GM23338 (cell line): ENCODE results near the gene NPLOC4.

ENCODE experiments used
- CREB1 ChIP-seq: fragments of 250-450 bp; sonication (Bioruptor Pico); IDR thresholded peaks from 2 replicates; pipeline ENCODE4 v1.5.0; 2020; ENCODE audit warnings: low read depth, mild to moderate bottlenecking, moderate library complexity
- CTCF ChIP-seq, 2 experiments: fragments of 200-600 bp in 1 of 2; sonication (generic) in 1 of 2; conservative IDR thresholded peaks; 2 replicates each; pipeline versions ENCODE4 v1.5.1 to v1.6.1; 2016 to 2017; ENCODE audit warnings: antibody characterized with exemption in 2 of 2, low read depth in 2 of 2, mild to moderate bottlenecking in 2 of 2, moderate library complexity in 1 of 2
- ETS1 ChIP-seq: IDR thresholded peaks from 2 replicates; pipeline ENCODE4 v1.6.1; 2016; ENCODE audit warnings: antibody characterized with exemption
- EZH2 ChIP-seq: fragments of 200-600 bp; sonication (generic); IDR thresholded peaks from one replicate; pipeline ENCODE4 v1.8.0; 2017; ENCODE audit warnings: antibody characterized with exemption, mild to moderate bottlenecking, low read depth; ENCODE audit not compliant: unreplicated experiment
- EZH2phosphoT487 ChIP-seq: fragments of 200-600 bp; sonication (generic); IDR thresholded peaks from one replicate; pipeline ENCODE4 v1.8.1; 2018; ENCODE audit warnings: antibody characterized with exemption; ENCODE audit not compliant: unreplicated experiment
- JUNB ChIP-seq: IDR thresholded peaks from one replicate; pipeline ENCODE4 v1.6.1; 2016; ENCODE audit warnings: antibody characterized with exemption; ENCODE audit not compliant: unreplicated experiment
- NANOG ChIP-seq: IDR thresholded peaks from 2 replicates; pipeline ENCODE4 v1.6.1; 2016; ENCODE audit warnings: antibody characterized with exemption, borderline replicate concordance
- POLR2AphosphoS5 ChIP-seq: IDR thresholded peaks from 2 replicates; pipeline ENCODE4 v1.6.1; 2016; ENCODE audit warnings: antibody characterized with exemption, low read depth
- REST ChIP-seq: IDR thresholded peaks from one replicate; pipeline ENCODE4 v1.6.1; 2018; ENCODE audit warnings: antibody characterized with exemption; ENCODE audit not compliant: unreplicated experiment
- STAT1 ChIP-seq: IDR thresholded peaks from one replicate; pipeline ENCODE4 v1.6.1; 2016; ENCODE audit warnings: antibody characterized with exemption; ENCODE audit not compliant: unreplicated experiment
- ZNF114 ChIP-seq: fragments of 250-450 bp; sonication (Bioruptor Pico); IDR thresholded peaks from 2 replicates; pipeline ENCODE4 v1.5.0; 2020; ENCODE audit warnings: mild to moderate bottlenecking, moderate library complexity
- ZNF331 ChIP-seq: fragments of 250-450 bp; sonication (Bioruptor Pico); IDR thresholded peaks from 2 replicates; pipeline ENCODE4 v1.5.0; 2020; ENCODE audit warnings: low read depth, mild to moderate bottlenecking, moderate library complexity

- no peak for TF ChIP-seq REST
- no peak for TF ChIP-seq CTCF (conservative IDR thresholded peaks at IDR 0.05; ENCODE audit: low read depth in 2 of 2)
- no peak for TF ChIP-seq NANOG
- no peak for TF ChIP-seq POLR2AphosphoS5
- no peak for TF ChIP-seq EZH2phosphoT487
- TF ChIP-seq STAT1, result no peak
- TF ChIP-seq CREB1, result no peak
- no peak for TF ChIP-seq ZNF331 (CRISPR knock-in tag)
- no peak for TF ChIP-seq EZH2
- TF ChIP-seq JUNB, result no peak
- no peak for TF ChIP-seq ZNF114 (CRISPR knock-in tag)
- no peak for TF ChIP-seq ETS1
Observed at GRCh38 chr17:81577278-81578000, 59.5 kb downstream of the NPLOC4 start.
